Right atrium auricular region (tissue), 2 donors: ENCODE data around the gene TMA7B. TPM values are rescaled to one million over a fixed set of nuclear protein-coding genes. Genes with fewer than 3 reads are reported as not detected.

ENCODE experiments used
- DNase-seq: peaks from one replicate; pipeline ENCODE4 v3.0.0-alpha.2; 2019; ENCODE audit warnings: low spot score
- H3K27ac ChIP-seq, 2 donors: fragments of 200-600 bp; sonication (generic); 1 replicate in 1 of 2; 2 replicates in 1 of 2; pipeline ENCODE4 v1.5.1; 2016 to 2019
- H3K27me3 ChIP-seq, 2 donors: fragments of 200-600 bp; sonication (generic); one replicate each; pipeline versions ENCODE4 v1.5.1 to v1.6.0; 2017 to 2019
- H3K36me3 ChIP-seq: fragments of 200-600 bp; sonication (generic); one replicate; pipeline ENCODE4 v1.5.1; 2016
- H3K4me1 ChIP-seq, 2 donors: fragments of 200-600 bp; sonication (generic); one replicate each; pipeline versions ENCODE4 v1.5.1 to v1.6.0; 2017 to 2019
- H3K4me3 ChIP-seq, 2 donors: fragments of 200-600 bp; sonication (generic); 1 replicate in 1 of 2; 2 replicates in 1 of 2; pipeline ENCODE4 v1.5.1; 2017 to 2019; ENCODE audit warnings: mild to moderate bottlenecking in 1 of 2, moderate library complexity in 1 of 2
- H3K9me3 ChIP-seq, 2 donors: fragments of 200-600 bp; sonication (generic); one replicate each; pipeline ENCODE4 v1.5.1; 2019
- total RNA-seq, 2 donors: library from RNA; depleted of rRNA; stranded (reverse); fragments of >200 nt; gene quantifications; one replicate each; pipeline ENCODE4 v1.1.0, GENCODE V29; 2016
- TF ChIP-seq, protein P1 (sequence below), 2 donors: fragments of 200-600 bp; sonication (generic); IDR thresholded peaks; one replicate each; pipeline ENCODE4 v1.5.1; 2019; ENCODE audit warnings: antibody characterized with exemption in 2 of 2

TMA7B gene
- total RNA-seq, 2 donors from 2014 or later = not detected

DNA sequence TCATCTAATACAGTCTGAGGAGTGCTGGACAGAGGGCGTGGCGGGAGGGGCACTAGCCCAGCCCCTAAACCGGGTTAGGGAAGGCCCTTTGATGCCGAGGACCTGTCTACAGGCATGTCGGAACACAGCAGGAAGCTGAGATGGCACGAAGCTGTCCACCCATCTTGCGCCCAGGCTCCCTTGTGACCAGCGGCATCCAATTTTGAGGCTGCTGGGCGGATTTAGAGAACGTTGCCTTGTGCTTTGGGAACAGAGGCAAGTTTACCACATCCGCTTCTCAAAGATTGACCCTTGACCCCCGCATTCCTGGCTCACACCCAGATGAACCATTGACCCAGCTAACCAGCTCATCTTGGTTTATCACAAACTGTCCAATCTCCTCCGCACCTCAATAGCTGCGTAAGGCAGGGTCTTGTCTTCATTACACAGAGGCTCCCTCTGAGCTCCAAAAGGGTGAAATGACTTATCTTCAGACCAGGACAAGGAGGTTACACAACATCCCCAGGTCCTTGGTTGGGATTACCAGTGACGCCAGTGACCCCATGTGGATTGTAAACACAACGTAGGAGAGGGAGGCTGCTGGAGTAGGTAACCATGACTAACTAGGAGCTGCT is 39.1 kb downstream of the TMA7B start:
- Histone ChIP-seq H3K4me1 (peaks cover 0 to 27% of the 10 kb centered on the region in 2 donors), H3K27me3 (no peaks in the 10 kb centered on the region), H3K36me3 (no peaks in the 10 kb centered on the region), H3K9me3 (no peaks in the 10 kb centered on the region), H3K27ac (no peak overlapping the region), H3K4me3 (no peak overlapping the region)
- no peak for DNase-seq
- TF ChIP-seq, protein P1, sequence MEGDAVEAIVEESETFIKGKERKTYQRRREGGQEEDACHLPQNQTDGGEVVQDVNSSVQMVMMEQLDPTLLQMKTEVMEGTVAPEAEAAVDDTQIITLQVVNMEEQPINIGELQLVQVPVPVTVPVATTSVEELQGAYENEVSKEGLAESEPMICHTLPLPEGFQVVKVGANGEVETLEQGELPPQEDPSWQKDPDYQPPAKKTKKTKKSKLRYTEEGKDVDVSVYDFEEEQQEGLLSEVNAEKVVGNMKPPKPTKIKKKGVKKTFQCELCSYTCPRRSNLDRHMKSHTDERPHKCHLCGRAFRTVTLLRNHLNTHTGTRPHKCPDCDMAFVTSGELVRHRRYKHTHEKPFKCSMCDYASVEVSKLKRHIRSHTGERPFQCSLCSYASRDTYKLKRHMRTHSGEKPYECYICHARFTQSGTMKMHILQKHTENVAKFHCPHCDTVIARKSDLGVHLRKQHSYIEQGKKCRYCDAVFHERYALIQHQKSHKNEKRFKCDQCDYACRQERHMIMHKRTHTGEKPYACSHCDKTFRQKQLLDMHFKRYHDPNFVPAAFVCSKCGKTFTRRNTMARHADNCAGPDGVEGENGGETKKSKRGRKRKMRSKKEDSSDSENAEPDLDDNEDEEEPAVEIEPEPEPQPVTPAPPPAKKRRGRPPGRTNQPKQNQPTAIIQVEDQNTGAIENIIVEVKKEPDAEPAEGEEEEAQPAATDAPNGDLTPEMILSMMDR (IDR thresholded peaks at IDR 0.05) = no peak

DNA sequence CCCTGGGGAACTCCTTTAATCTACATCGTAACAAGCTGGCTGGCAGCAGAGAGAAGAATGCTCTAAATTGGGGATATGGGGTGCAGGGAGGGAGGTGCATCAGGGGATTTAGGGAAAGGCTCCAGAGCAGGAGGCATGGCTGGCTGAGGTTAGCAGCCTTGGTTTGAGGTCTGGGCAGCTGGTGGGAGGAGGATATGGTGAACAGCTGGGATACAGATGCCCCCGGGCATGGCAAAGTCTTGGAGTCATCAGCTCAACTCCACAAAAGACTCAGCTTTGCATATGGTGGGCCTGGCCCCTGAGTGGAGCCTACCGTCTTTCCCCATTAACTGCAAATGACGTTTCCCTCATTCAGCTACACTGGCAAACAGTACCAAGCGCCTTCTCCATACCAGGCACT is 40.0 kb downstream of the TMA7B start:
- Histone ChIP-seq H3K27ac (no peak overlapping the region), H3K36me3 (no peaks in the 10 kb centered on the region), H3K27me3 (no peaks in the 10 kb centered on the region), H3K4me1 (peaks cover 0 to 20% of the 10 kb centered on the region in 2 donors), H3K9me3 (no peaks in the 10 kb centered on the region), H3K4me3 (no peak overlapping the region)
- DNase-seq = no peak
- TF ChIP-seq, protein P1 (IDR thresholded peaks at IDR 0.05) = no peak

DNA sequence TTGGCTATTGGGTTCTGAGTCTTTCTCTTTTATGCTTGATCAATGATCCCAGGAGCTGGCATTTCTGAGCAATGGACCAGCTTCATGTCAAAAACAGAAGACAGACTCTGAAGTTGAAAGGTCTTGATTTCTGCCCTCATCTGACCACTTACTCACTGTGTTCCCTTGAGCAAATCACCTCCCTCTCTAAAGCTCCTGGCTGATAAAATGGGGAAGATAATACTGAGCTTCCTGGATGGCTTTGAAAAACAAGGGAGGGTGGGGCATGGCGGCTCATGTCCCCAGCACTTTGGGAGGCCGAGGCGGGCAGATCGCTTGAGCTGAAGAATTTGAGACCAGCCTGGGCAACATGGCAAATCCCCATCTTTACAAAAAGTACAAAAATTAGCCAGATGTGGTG is 40.9 kb downstream of the TMA7B start:
- no peak for DNase-seq
- no peaks in the 10 kb centered on the region for H3K36me3 ChIP-seq
- TF ChIP-seq, protein P1 (IDR thresholded peaks at IDR 0.05) = no peak
- H3K4me3 ChIP-seq = no peak overlapping the region
- H3K27ac ChIP-seq = no peak overlapping the region
- no peaks in the 10 kb centered on the region for H3K9me3 ChIP-seq
- no peaks in the 10 kb centered on the region for H3K27me3 ChIP-seq
- H3K4me1 ChIP-seq = peaks cover 0 to 12% of the 10 kb centered on the region in 2 donors

DNA sequence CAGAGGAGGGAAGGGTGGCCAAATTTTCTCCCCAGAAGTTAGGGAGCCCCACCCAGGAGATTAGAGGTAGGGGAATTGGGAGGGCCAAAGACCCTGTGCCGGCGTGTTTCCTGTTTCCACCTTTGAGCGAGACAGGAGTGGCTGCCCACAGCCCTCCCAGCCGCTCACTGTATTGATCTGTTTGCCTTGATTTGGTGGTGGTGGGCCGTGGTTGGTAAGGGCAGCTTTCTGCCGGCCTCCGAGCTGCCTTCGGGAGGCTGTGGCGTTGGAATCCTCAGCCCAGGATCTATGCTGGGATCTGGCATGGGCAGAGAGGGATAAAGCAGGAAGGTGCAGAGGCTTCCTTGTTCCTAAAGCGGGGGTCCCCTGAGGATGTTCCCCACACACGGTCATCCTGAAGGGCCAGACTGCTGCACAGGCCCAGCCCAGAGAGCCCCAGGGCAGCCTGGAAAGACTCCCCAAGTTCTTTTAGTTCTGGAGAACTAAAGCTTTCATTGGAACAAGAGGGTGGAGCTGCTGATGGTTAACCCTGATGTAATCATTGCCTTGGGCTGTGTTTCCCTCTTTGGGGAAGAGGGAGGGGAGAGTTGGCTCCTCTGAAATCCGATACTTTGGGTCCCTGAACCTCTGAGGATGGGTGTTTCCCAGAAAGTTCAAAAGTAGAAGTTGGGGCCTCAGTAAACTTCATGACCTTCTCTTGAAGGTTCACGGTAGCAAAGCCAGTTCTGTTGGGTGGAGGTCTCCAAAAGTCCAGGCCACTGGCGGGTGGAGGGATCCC is 41.8 kb downstream of the TMA7B start:
- Histone ChIP-seq H3K4me3 (no peak overlapping the region), H3K27ac (no peak overlapping the region), H3K4me1 (peaks cover 0 to 12% of the 10 kb centered on the region in 2 donors), H3K27me3 (no peaks in the 10 kb centered on the region), H3K9me3 (no peaks in the 10 kb centered on the region), H3K36me3 (no peaks in the 10 kb centered on the region)
- TF ChIP-seq, protein P1 (IDR thresholded peaks at IDR 0.05) = no peak
- DNase-seq = no peak

DNA sequence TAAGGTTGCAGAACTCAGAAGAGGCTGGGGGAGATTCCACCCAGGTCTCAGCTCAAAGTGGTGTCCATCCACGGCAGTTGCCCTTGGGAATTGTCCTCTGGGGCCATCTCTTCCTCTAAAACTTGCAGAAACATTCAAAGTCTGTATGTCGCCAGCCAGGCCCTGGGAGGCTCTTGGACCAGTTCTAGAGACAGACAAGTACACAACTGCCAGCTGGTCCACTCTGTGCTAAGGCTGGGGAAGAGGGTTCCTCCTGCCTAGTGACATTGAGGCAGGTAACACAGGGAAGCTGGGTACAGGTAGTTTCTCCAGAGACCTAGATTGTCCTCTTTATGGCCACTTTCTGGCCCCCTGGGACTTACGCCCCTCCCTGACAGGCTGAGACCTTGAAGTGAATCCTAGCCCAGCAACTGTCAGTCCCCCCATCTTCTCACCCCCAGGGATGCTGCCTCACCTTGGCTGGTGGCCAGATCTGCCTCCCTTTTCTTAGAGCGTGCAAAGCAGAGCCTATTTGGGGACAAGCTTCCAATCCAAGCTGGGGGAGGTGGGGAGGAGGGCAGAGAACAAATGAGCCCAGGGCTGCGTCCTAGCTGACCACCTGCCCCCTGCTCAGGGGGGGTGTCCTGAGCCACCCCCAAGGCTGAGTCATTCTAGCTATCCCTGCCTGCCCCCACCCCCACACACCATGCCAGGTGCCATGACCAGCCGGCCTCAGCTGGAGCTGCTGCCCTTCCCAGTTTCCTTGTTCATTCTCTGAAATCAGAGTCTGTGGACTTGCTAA is 42.9 kb downstream of the TMA7B start:
- TF ChIP-seq, protein P1 (IDR thresholded peaks at IDR 0.05) = no peak
- no peak overlapping the region for H3K4me3 ChIP-seq
- no peak for DNase-seq
- H3K4me1 ChIP-seq = peaks cover 0 to 4% of the 10 kb centered on the region in 2 donors
- no peaks in the 10 kb centered on the region for H3K9me3 ChIP-seq
- H3K36me3 ChIP-seq = no peaks in the 10 kb centered on the region
- no peak overlapping the region for H3K27ac ChIP-seq
- no peaks in the 10 kb centered on the region for H3K27me3 ChIP-seq
